ENCODE results near the gene REP15.

- TF ChIP-seq CTCF (IDR thresholded peaks at IDR 0.05) (no peak), POLR2A (IDR thresholded peaks at IDR 0.05) (no peak)
Observed at GRCh38 chr12:27650011-27650410, 46.2 kb upstream of the REP15 start.
